Caco-2 (cell line): ENCODE data around the gene RPL35. TPM values are rescaled to one million over a fixed set of nuclear protein-coding genes. Genes with fewer than 3 reads are reported as not detected.
A peak's percentile ranks its signal among the peaks of the same experiment; 100 is the strongest.

Experiments used
- BruUV-seq: library from RNA; stranded (reverse); fragments of 400-500 nt; replicated peaks from 2 replicates; lab custom pipeline; 2021; lab: Mats Ljungman, UMichigan
- CTCF ChIA-PET: fragments of 300-600 bp; sonication (Branson Sonifier 250); formaldehyde crosslinking; loops from one replicate; lab custom pipeline; 2022; ENCODE audit warnings: antibody characterized with exemption; lab: Charles Lee
- POLR2A ChIA-PET: fragments of 300-600 bp; sonication (Branson Sonifier 250); formaldehyde crosslinking; loops from one replicate; lab custom pipeline; 2022; ENCODE audit warnings: antibody characterized with exemption; lab: Charles Lee
- DNase-seq, 2 experiments: peaks; one replicate each; pipeline versions ENCODE4 v3.0.0 to v3.0.0-alpha.2; 2020 to 2022
- H3K27me3 ChIP-seq: replicated peaks from 2 replicates; pipeline ENCODE4 v1.6.0; 2011; ENCODE audit warnings: low read length; ENCODE audit not compliant: control insufficient read depth, insufficient read depth
- H3K36me3 ChIP-seq: 2 replicates; pipeline ENCODE4 v1.5.1; 2011; ENCODE audit warnings: low read length; ENCODE audit not compliant: control insufficient read depth, insufficient read depth
- H3K4me1 ChIP-seq: fragments of 250-450 bp; sonication (Bioruptor Pico); 2 replicates; pipeline ENCODE4 v1.5.1; 2020; ENCODE audit warnings: mild to moderate bottlenecking
- H3K4me3 ChIP-seq: 2 replicates; pipeline ENCODE4 v1.5.1; 2011; ENCODE audit warnings: low read depth, mild to moderate bottlenecking, control low read depth, low read length
- H3K9me3 ChIP-seq: fragments of 250-450 bp; sonication (Bioruptor Pico); 2 replicates; pipeline ENCODE4 v1.5.1; 2020; ENCODE audit warnings: mild to moderate bottlenecking, moderate library complexity
- H3K27ac Mint-ChIP-seq: one replicate; pipeline ENCODE4 v1.8.0; 2022; ENCODE audit warnings: mixed read lengths; ENCODE audit not compliant: unreplicated experiment
- H3K27me3 Mint-ChIP-seq: one replicate; pipeline ENCODE4 v1.8.0; 2022; ENCODE audit warnings: mixed read lengths; ENCODE audit not compliant: insufficient read depth, unreplicated experiment
- H3K36me3 Mint-ChIP-seq: one replicate; pipeline ENCODE4 v1.8.0; 2022; ENCODE audit warnings: mild to moderate bottlenecking, mixed read lengths; ENCODE audit not compliant: insufficient read depth, unreplicated experiment
- H3K4me1 Mint-ChIP-seq: one replicate; pipeline ENCODE4 v1.8.0; 2022; ENCODE audit warnings: low read depth, mixed read lengths; ENCODE audit not compliant: unreplicated experiment
- H3K4me3 Mint-ChIP-seq: one replicate; pipeline ENCODE4 v1.8.0; 2022; ENCODE audit warnings: mild to moderate bottlenecking, moderate library complexity, mixed read lengths; ENCODE audit not compliant: unreplicated experiment
- H3K9me3 Mint-ChIP-seq: one replicate; pipeline ENCODE4 v1.8.0; 2022; ENCODE audit warnings: mixed read lengths; ENCODE audit not compliant: unreplicated experiment
- CTCF ChIP-seq, 2 experiments: fragments of 200-600 bp in 1 of 2; IDR thresholded peaks; 1 replicate in 1 of 2; 2 replicates in 1 of 2; pipeline versions ENCODE4 v1.5.1 to v1.8.0; 2011 to 2022; ENCODE audit warnings: antibody characterized with exemption in 1 of 2, control low read depth in 1 of 2, inconsistent platforms in 1 of 2, low read depth in 1 of 2, low read length in 1 of 2, mild to moderate bottlenecking in 1 of 2, moderate library complexity in 1 of 2; ENCODE audit not compliant: insufficient read depth in 1 of 2, severe bottlenecking in 1 of 2, unreplicated experiment in 1 of 2
- intact Hi-C: fragments of 100-400 bp; cut with micrococcal nuclease; formaldehyde crosslinking; loops from one replicate; pipeline ENCODE4 v1.10.0; 2022; ENCODE audit not compliant: unreplicated experiment
- total RNA-seq: library from RNA; stranded (reverse); gene quantifications from 2 replicates; pipeline ENCODE4 v1.2.3, GENCODE V29; 2022

Gene RPL35
- total RNA-seq, 1 experiment from 2014 or later, result 1,528 TPM

- no peak overlapping the region for H3K4me3 Mint-ChIP-seq
- no peak for TF ChIP-seq CTCF (IDR thresholded peaks at IDR 0.05; ENCODE audit: insufficient read depth in 1 of 2, low read depth in 1 of 2, low read length in 1 of 2, severe bottlenecking in 1 of 2, unreplicated experiment in 1 of 2)
- no peaks in the 10 kb centered on the region for H3K9me3 Mint-ChIP-seq
- ChIA-PET CTCF (no interaction called here), POLR2A (no interaction called here)
- no peak overlapping the region for H3K4me3 ChIP-seq
- no peaks in the 10 kb centered on the region for H3K27me3 Mint-ChIP-seq
- no peak for DNase-seq
- intact Hi-C loops, result no loop called here
- H3K4me1 ChIP-seq, result peaks cover 18% of the 10 kb centered on the region
- BruUV-seq, result no TSS peak
- H3K36me3 Mint-ChIP-seq, result peaks cover 4% of the 10 kb centered on the region
- H3K27ac Mint-ChIP-seq, result no peak overlapping the region
- H3K27me3 ChIP-seq, result no peaks in the 10 kb centered on the region
- peaks cover 8% of the 10 kb centered on the region for H3K4me1 Mint-ChIP-seq
- H3K36me3 ChIP-seq, result no peaks in the 10 kb centered on the region
- H3K9me3 ChIP-seq, result no peaks in the 10 kb centered on the region
Measured at GRCh38 chr9:124820698-124821623, 40.8 kb downstream of the RPL35 start.

- ChIA-PET CTCF (interaction anchor here (0.6 to 2.2 kb wide), 8 partner anchors 20 to 48 kb away, joined by 3 to 23 read pairs (median 4); partner anchors contain the start of genes NR6A1, OLFML2A and WDR38), POLR2A (interaction anchor here (0.6 kb wide), 3 partner anchors 48 to 889 kb away, joined by 3 to 4 read pairs (median 3); partner anchors contain the start of gene MAPKAP1)
- TF ChIP-seq CTCF (IDR thresholded peaks at IDR 0.05; ENCODE audit: insufficient read depth in 1 of 2, low read depth in 1 of 2, low read length in 1 of 2, severe bottlenecking in 1 of 2, unreplicated experiment in 1 of 2), result no peak
- H3K4me1 ChIP-seq, result peaks cover 18% of the 10 kb centered on the region
- Mint-ChIP-seq H3K27me3 (no peaks in the 10 kb centered on the region), H3K36me3 (peaks cover 4% of the 10 kb centered on the region), H3K4me3 (peak overlapping the region; percentile 25), H3K9me3 (no peaks in the 10 kb centered on the region), H3K27ac (peak overlapping the region; percentile 82), H3K4me1 (peaks cover 8% of the 10 kb centered on the region)
- H3K27me3 ChIP-seq, result no peaks in the 10 kb centered on the region
- no peaks in the 10 kb centered on the region for H3K36me3 ChIP-seq
- no peak overlapping the region for H3K4me3 ChIP-seq
- intact Hi-C loops, result loop anchor here (1.0 to 2.0 kb wide), 2 partner anchors 34 to 44 kb away; partner anchors contain the start of gene WDR38
- no TSS peak for BruUV-seq
- DNase-seq, result peak; percentile 82 to 92
- no peaks in the 10 kb centered on the region for H3K9me3 ChIP-seq
Measured at GRCh38 chr9:124818431-124819281, 43.1 kb downstream of the RPL35 start.

- DNase-seq, result no peak
- Histone ChIP-seq H3K36me3 (no peaks in the 10 kb centered on the region), H3K4me1 (peaks cover 43% of the 10 kb centered on the region), H3K4me3 (no peak overlapping the region), H3K27me3 (no peaks in the 10 kb centered on the region), H3K9me3 (no peaks in the 10 kb centered on the region)
- Mint-ChIP-seq H3K36me3 (peaks cover 4% of the 10 kb centered on the region), H3K27me3 (no peaks in the 10 kb centered on the region), H3K4me3 (no peak overlapping the region), H3K9me3 (no peaks in the 10 kb centered on the region), H3K27ac (no peak overlapping the region), H3K4me1 (peaks cover 28% of the 10 kb centered on the region)
- intact Hi-C loops, result no loop called here
- no peak for TF ChIP-seq CTCF (IDR thresholded peaks at IDR 0.05; ENCODE audit: insufficient read depth in 1 of 2, low read depth in 1 of 2, low read length in 1 of 2, severe bottlenecking in 1 of 2, unreplicated experiment in 1 of 2)
- no TSS peak for BruUV-seq
- ChIA-PET POLR2A (no interaction called here), CTCF (no interaction called here)
Measured at GRCh38 chr9:124815601-124816000, 46.2 kb downstream of the RPL35 start.
